SU-DHL-6 (cell line): ENCODE measurements around the gene PITPNC1.
A peak's percentile ranks its signal among the peaks of the same experiment; 100 is the strongest.

Experiments used
- H2AFZ ChIP-seq: fragments of 200-600 bp; sonication (generic); 2 replicates; pipeline ENCODE4 v1.6.1; 2014; ENCODE audit warnings: low read depth, mild to moderate bottlenecking, moderate library complexity, mixed read lengths, antibody characterized with exemption, low read length; ENCODE audit not compliant: severe bottlenecking
- H3F3A ChIP-seq: fragments of 200-600 bp; shearing (Covaris generic); 2 replicates; pipeline ENCODE4 v1.6.0; 2016; ENCODE audit warnings: antibody characterized with exemption, mild to moderate bottlenecking; ENCODE audit not compliant: insufficient read depth
- H3K27ac ChIP-seq: fragments of 200-600 bp; sonication (generic); 2 replicates; pipeline ENCODE4 v1.5.1; 2016; ENCODE audit warnings: low read depth, mild to moderate bottlenecking, low read length, moderate library complexity, mixed read lengths
- H3K27me3 ChIP-seq: fragments of 200-600 bp; sonication (generic), shearing (Covaris generic); 2 replicates; pipeline ENCODE4 v1.6.0; 2014; ENCODE audit warnings: mild to moderate bottlenecking, low read length
- H3K36me3 ChIP-seq: fragments of 200-600 bp; sonication (generic); 2 replicates; pipeline ENCODE4 v1.6.1; 2014; ENCODE audit warnings: mild to moderate bottlenecking, low read length, mixed read lengths
- H3K4me2 ChIP-seq: fragments of 300-600, 200-600 bp; shearing (Covaris generic), sonication (generic); 2 replicates; pipeline ENCODE4 v1.6.0; 2014; ENCODE audit warnings: low read length, low read depth, mild to moderate bottlenecking; ENCODE audit not compliant: poor library complexity, severe bottlenecking
- H3K4me3 ChIP-seq: fragments of 200-600 bp; sonication (generic); 2 replicates; pipeline ENCODE4 v1.5.1; 2014; ENCODE audit warnings: antibody characterized with exemption, low read length, mild to moderate bottlenecking, mixed read lengths; ENCODE audit not compliant: insufficient read depth, poor library complexity, severe bottlenecking
- H3K79me2 ChIP-seq: fragments of 200-600 bp; sonication (generic); 2 replicates; pipeline ENCODE4 v1.6.1; 2014; ENCODE audit warnings: mild to moderate bottlenecking, low read length, moderate library complexity; ENCODE audit not compliant: insufficient read depth
- H3K9ac ChIP-seq: fragments of 200-600 bp; sonication (generic); 2 replicates; pipeline ENCODE4 v1.7.0; 2014; ENCODE audit warnings: mild to moderate bottlenecking, low read length
- H3K9me2 ChIP-seq: fragments of 200-600 bp; sonication (generic); replicated peaks from 2 replicates; pipeline ENCODE4 v1.6.1; 2014; ENCODE audit warnings: low read length; ENCODE audit not compliant: insufficient read depth
- H3K9me3 ChIP-seq: fragments of 200-600 bp; sonication (generic); 2 replicates; pipeline ENCODE4 v1.6.1; 2014; ENCODE audit warnings: low read length, mixed read lengths; ENCODE audit not compliant: insufficient read depth
- H4K20me1 ChIP-seq: fragments of 200-600 bp; sonication (generic); 2 replicates; pipeline ENCODE4 v1.6.1; 2014; ENCODE audit warnings: low read depth, mild to moderate bottlenecking, antibody characterized with exemption, low read length, moderate library complexity, mixed read lengths
- EZH2phosphoT487 ChIP-seq: fragments of 200-600 bp; sonication (generic), shearing (Covaris generic); conservative IDR thresholded peaks from 2 replicates; pipeline ENCODE4 v1.6.1; 2018; ENCODE audit warnings: mild to moderate bottlenecking, antibody characterized with exemption, low read length, moderate library complexity, mixed read lengths
- TF ChIP-seq, protein P1 (sequence below): fragments of 200-600 bp; sonication (generic); IDR thresholded peaks from one replicate; pipeline ENCODE4 v1.5.1; 2017; ENCODE audit warnings: antibody characterized with exemption, mild to moderate bottlenecking, low read length, moderate library complexity; ENCODE audit not compliant: insufficient read depth, poor library complexity, severe bottlenecking

PITPNC1 gene

DNA sequence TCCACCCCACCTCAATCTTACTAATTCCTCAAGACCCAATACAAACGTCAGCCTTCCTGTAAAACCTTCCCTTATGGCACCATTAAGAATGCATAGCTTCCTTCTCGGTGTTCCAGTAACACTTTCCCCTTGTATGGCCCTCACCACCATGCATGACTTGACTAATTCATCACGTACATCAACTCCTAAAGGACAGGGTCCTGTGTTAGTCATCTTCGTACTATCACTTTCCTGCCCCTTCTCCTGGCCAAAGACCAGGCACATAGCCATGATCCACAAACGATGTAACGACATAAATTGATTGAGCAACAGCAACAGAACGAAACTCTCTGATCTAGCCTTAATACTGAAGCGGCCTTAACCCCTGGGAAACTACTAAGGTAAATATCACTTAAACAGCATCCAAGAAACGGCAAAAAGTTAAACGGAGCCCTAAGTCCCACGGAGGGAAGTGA lies 11.3 kb upstream of the PITPNC1 start:
- H3F3A ChIP-seq: no peaks in the 10 kb centered on the region
- H3K27ac ChIP-seq: peak overlapping the region; percentile 48
- H3K9ac ChIP-seq: peak overlapping the region; percentile 95
- H3K36me3 ChIP-seq: 0 out of 2 replicates have a peak, but pooled peaks cover 3% of the 10 kb centered on the region
- peaks cover 55% of the 10 kb centered on the region for H3K79me2 ChIP-seq
- H3K9me3 ChIP-seq: no peaks in the 10 kb centered on the region
- H3K4me3 ChIP-seq: peak overlapping the region; percentile 91
- H3K27me3 ChIP-seq: no peaks in the 10 kb centered on the region
- no peak for TF ChIP-seq EZH2phosphoT487
- TF ChIP-seq, protein P1, sequence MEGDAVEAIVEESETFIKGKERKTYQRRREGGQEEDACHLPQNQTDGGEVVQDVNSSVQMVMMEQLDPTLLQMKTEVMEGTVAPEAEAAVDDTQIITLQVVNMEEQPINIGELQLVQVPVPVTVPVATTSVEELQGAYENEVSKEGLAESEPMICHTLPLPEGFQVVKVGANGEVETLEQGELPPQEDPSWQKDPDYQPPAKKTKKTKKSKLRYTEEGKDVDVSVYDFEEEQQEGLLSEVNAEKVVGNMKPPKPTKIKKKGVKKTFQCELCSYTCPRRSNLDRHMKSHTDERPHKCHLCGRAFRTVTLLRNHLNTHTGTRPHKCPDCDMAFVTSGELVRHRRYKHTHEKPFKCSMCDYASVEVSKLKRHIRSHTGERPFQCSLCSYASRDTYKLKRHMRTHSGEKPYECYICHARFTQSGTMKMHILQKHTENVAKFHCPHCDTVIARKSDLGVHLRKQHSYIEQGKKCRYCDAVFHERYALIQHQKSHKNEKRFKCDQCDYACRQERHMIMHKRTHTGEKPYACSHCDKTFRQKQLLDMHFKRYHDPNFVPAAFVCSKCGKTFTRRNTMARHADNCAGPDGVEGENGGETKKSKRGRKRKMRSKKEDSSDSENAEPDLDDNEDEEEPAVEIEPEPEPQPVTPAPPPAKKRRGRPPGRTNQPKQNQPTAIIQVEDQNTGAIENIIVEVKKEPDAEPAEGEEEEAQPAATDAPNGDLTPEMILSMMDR: no peak
- H2AFZ ChIP-seq: peak overlapping the region; percentile 96
- H3K9me2 ChIP-seq: no peaks in the 10 kb centered on the region
- peaks cover 4% of the 10 kb centered on the region; the same call in 1 of the 2 replicates for H4K20me1 ChIP-seq
- peak overlapping the region; percentile 88 for H3K4me2 ChIP-seq

DNA sequence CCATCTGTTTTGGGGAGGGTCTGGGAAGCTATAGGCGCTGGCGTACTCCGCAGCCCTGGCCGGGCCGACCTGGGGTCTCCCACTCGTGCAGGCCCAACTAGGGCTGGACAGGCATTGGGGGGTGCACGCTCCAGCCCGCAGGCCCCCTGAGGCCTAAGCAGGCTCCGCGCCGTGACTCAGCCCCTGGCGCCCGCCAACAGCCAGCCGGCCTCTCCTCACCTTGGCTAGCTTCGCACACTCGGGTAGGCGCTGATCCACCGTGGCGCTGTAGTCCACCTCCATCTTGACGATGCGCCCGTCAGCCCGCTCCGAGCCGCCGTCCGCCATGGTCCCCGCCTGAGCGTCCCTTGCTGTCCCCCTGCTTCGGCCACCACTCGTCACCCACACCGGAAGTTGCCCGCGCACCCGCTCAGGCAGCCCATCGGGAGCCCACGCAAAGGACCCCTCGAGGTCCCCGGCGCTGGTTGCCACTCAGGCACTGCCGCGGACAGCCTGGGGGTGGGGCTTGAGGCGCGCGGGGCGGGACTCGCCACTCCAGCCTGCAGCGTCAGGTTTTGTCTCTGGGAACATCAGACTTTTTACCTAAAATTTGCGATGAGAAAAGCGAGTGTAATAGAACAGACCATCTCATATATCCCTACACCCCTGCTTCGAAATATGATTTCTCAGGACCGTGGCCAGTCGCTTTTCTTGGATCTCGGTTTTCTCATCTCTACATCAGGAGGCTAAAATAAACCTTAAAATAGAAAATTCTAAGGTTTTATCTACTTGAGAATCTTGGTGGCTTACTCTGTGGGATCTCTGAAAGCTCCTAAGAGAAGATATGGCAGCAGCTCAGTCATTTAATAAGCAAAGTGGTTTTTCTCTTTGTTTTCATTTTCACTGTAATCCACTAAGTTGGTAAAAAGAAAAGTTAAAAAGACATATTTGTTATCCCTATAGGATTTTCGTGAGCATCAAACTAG lies 10.6 kb upstream of the PITPNC1 start, which contains the start of gene PSMD12:
Gene PSMD12 (minus strand): TSS at position 385 of the 965 bp plus-strand sequence. CDS start 58 bp downstream, at position 327.
- Histone ChIP-seq H3K4me3 (peak within 1 kb of the TSS; percentile 91), H3K9ac (peak within 1 kb of the TSS; percentile 95), H3K9me3 (no peaks in the 10 kb centered on the region), H4K20me1 (peaks cover 4% of the 10 kb centered on the region; the same call in 1 of the 2 replicates), H3K79me2 (peaks cover 48% of the 10 kb centered on the region), H3K9me2 (no peaks in the 10 kb centered on the region), H3K27me3 (no peaks in the 10 kb centered on the region), H2AFZ (peak within 1 kb of the TSS; percentile 96), H3K4me2 (peak within 1 kb of the TSS; percentile 88), H3F3A (no peaks in the 10 kb centered on the region), H3K36me3 (no peaks in the 10 kb centered on the region), H3K27ac (peak within 1 kb of the TSS; percentile 48)
- no peak for TF ChIP-seq EZH2phosphoT487
- TF ChIP-seq, protein P1: no peak

DNA sequence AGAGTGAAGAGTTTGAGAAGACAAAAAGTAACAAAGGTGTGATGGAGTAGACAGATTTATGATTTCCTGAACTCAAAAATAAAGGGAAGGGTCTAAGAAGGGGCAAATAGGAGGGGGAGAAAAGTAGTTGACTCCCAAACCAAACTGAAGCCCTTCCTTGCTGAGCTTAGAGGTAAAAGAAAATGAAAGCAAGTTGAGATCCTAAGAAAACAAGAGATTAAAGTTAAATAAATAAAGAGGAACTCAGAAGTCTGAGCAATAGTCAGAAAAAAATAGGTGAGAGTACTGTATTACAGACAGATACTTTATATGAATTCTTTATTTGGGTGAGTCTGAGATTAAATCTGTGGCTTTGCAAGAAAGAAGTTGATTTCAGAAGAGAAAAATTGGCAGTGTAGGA lies 7.4 kb upstream of the PITPNC1 start:
- no peaks in the 10 kb centered on the region for H3K36me3 ChIP-seq
- TF ChIP-seq EZH2phosphoT487: no peak
- TF ChIP-seq, protein P1: no peak
- H3K4me2 ChIP-seq: no peak overlapping the region
- no peaks in the 10 kb centered on the region for H3K9me3 ChIP-seq
- H3K27ac ChIP-seq: no peak overlapping the region
- no peak overlapping the region for H3K9ac ChIP-seq
- 0 out of 2 replicates have a peak, but pooled peaks cover 1% of the 10 kb centered on the region for H4K20me1 ChIP-seq
- H3K4me3 ChIP-seq: no peak overlapping the region
- no peaks in the 10 kb centered on the region for H3F3A ChIP-seq
- H3K27me3 ChIP-seq: no peaks in the 10 kb centered on the region
- peaks cover 17% of the 10 kb centered on the region for H3K79me2 ChIP-seq
- H2AFZ ChIP-seq: no peak overlapping the region
- no peaks in the 10 kb centered on the region for H3K9me2 ChIP-seq
